Activated CD8-positive, alpha-beta T cell treated with anti-CD3 and anti-CD28 coated beads, Interleukin-2, amount 10 ng/mL, durations not matched to agents 7 days and 5 days (primary cell): ENCODE measurements around the gene ELMOD3. TPM values are rescaled to one million over a fixed set of nuclear protein-coding genes. Genes with fewer than 3 reads are reported as not detected.

Experiments
- ATAC-seq: fragments of 150-1000 bp; cut with Tn5 transposase; one replicate; pipeline ENCODE4 v1.10.0; 2021; ENCODE audit warnings: moderate library complexity
- CTCF ChIA-PET: fragments of 350-600 bp; sonication (Branson Sonifier 250); formaldehyde crosslinking; loops from one replicate; lab custom pipeline; 2021; ENCODE audit warnings: antibody characterized with exemption; lab: Charles Lee
- POLR2A ChIA-PET: fragments of 350-600 bp; sonication (Branson Sonifier 250); formaldehyde crosslinking; loops from one replicate; lab custom pipeline; 2021; ENCODE audit warnings: antibody characterized with exemption; lab: Charles Lee
- DNase-seq: peaks from one replicate; pipeline ENCODE4 v3.0.0-alpha.2; 2020
- H3K27ac Mint-ChIP-seq: one replicate; pipeline ENCODE4 v1.8.0; 2021; ENCODE audit warnings: mild to moderate bottlenecking, mixed read lengths
- H3K27me3 Mint-ChIP-seq: one replicate; pipeline ENCODE4 v1.8.0; 2021; ENCODE audit warnings: low read depth, mixed read lengths
- H3K36me3 Mint-ChIP-seq: one replicate; pipeline ENCODE4 v1.8.0; 2021; ENCODE audit warnings: low read depth, mixed read lengths
- H3K4me1 Mint-ChIP-seq: one replicate; pipeline ENCODE4 v1.8.0; 2021; ENCODE audit warnings: low read depth, mixed read lengths
- H3K4me3 Mint-ChIP-seq: one replicate; pipeline ENCODE4 v1.8.0; 2021; ENCODE audit warnings: mild to moderate bottlenecking, mixed read lengths
- H3K9me3 Mint-ChIP-seq: one replicate; pipeline ENCODE4 v1.8.0; 2022; ENCODE audit warnings: mixed read lengths; ENCODE audit not compliant: insufficient read depth
- total RNA-seq, 2 experiments: library from RNA; stranded (reverse); gene quantifications; one replicate each; pipeline ENCODE4 v1.2.3, GENCODE V29; 2021

Gene ELMOD3
- total RNA-seq, 2 experiments from 2014 or later, result 14.4 to 19.9 TPM

DNA sequence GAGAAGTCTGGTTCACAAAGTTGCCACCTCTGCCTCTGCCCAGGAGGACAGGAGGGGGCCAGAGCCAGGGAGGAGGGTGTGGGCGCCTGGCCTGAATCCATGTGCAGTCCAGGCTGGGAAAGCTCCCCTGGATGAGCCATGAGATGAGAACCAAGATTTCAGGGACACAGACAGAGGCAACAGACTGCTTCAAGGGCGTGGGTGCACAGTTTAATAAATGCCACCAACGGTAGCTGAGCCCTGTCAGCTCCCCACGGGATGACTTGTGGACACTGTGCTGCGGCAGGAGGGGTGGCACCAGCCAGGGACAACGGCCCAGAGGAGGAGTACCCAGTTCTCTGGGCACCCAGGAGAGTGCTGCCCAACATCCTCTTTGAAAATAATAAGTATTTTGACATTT lies 40.4 kb downstream of the ELMOD3 start:
- H3K27me3 Mint-ChIP-seq, result no peaks in the 10 kb centered on the region
- H3K27ac Mint-ChIP-seq, result no peak overlapping the region
- no peak overlapping the region for H3K4me3 Mint-ChIP-seq
- H3K9me3 Mint-ChIP-seq, result no peaks in the 10 kb centered on the region
- ATAC-seq (no peak), DNase-seq (no peak)
- H3K36me3 Mint-ChIP-seq, result peaks cover 48% of the 10 kb centered on the region
- ChIA-PET CTCF (interaction anchor here (4.2 kb wide), 1 partner anchor 25 kb away, joined by 24 read pairs; no protein-coding TSS in a partner anchor), POLR2A (interaction anchor here (0.6 kb wide), 1 partner anchor 662 kb away, joined by 3 read pairs; no protein-coding TSS in a partner anchor)
- peaks cover 21% of the 10 kb centered on the region for H3K4me1 Mint-ChIP-seq

DNA sequence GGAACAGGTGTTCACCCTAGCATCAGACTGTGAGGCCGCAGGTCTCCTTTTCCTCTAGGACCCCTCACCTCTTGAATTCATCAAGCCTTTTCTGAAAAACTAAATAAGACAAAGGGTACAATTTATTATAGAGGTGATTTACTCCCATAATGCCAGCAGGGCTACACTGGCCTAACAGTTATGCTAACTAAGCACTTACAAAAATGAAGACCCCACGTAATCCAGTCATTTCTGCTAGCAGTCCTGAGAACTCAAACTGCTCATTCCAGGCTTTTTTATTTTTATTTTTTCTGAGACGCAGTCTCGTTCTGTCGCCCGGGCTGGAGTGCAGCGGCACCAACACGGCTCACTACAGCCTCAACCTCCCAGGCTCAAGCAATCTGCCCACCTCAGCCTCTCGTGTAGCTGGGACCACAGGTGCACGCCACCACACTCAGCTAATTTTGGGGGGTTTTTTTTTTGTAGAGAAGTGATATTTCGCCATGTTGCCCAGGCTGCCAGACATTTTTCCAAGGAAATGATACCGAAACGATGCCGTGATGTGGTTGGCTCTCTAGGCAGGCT lies 41.4 kb downstream of the ELMOD3 start:
- Mint-ChIP-seq H3K27me3 (no peaks in the 10 kb centered on the region), H3K4me1 (peaks cover 21% of the 10 kb centered on the region), H3K9me3 (no peaks in the 10 kb centered on the region), H3K27ac (no peak overlapping the region), H3K4me3 (no peak overlapping the region), H3K36me3 (peaks cover 55% of the 10 kb centered on the region)
- POLR2A ChIA-PET, result no interaction called here
- DNase-seq (no peak), ATAC-seq (no peak)
- CTCF ChIA-PET, result no interaction called here

DNA sequence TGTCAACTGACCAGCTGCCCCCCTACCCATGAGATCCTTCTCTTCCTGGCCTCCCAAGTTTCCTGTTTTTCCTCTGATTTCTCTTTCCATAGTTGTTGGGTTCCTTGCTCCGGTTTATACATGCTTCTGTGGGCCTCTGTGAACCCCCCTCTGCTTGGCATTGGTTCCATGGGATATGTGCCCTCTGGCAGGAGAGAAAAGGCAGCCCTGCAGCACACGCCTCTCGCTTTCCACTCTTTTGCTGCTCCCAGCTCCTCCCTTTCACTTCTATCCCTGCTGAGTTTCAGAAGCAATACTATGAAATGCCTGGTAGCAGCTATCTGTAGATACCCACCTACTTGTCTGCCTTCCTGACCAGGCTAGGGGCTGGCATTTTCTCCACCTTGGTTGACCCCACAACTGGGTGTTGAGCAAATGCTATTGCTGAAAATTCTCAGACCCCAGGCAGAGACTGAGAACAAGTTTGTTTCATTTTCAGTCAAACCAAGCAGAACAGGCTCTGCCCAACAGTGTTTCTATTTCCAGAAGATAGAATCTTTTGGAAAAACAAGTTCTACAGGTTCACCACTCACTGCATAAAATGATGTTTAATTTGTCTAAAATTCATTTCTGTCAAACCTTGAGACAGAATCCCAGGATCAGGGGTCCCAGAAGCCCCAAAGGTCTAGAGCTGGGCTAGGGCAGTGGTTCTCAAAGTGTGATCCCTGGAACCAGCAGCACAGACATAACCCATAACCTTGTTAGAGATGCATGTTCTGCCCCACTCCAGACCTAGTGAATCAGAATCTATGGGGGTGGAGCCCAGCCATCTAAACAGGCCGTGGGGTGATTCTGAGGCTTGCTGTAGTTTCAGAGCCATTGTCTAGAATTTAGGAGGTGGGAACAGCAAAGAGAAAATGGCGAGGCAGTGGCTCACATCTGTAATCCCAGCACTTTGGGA lies 42.2 kb downstream of the ELMOD3 start:
- no peak for ATAC-seq
- Mint-ChIP-seq H3K36me3 (peaks cover 58% of the 10 kb centered on the region), H3K9me3 (no peaks in the 10 kb centered on the region), H3K27ac (no peak overlapping the region), H3K27me3 (no peaks in the 10 kb centered on the region), H3K4me1 (peaks cover 14% of the 10 kb centered on the region), H3K4me3 (no peak overlapping the region)
- CTCF ChIA-PET, result no interaction called here
- POLR2A ChIA-PET, result no interaction called here
- no peak for DNase-seq

DNA sequence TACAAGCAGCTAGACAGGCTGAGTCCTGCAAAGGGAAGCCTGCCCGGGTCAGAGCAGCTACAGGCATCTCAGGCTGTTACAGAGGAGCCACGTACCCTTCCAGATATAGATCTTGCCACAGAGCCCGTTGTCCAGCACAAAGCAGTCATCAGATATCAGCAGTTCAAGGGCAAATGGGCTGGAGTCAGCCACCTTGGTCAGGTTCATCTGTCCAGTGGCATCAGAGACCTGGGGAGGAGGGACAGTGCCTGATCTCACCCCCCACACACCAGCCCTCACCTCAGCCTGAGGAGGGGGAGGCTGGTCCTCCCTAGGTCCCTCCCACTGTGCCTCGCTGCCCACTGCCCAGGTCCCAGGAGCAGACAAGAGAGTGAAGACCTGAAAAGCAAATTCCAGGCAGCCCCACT lies 43.4 kb downstream of the ELMOD3 start:
- peaks cover 10% of the 10 kb centered on the region for H3K4me1 Mint-ChIP-seq
- no peaks in the 10 kb centered on the region for H3K27me3 Mint-ChIP-seq
- no peak for ATAC-seq
- ChIA-PET POLR2A (no interaction called here), CTCF (no interaction called here)
- no peak overlapping the region for H3K27ac Mint-ChIP-seq
- H3K36me3 Mint-ChIP-seq, result peaks cover 62% of the 10 kb centered on the region
- no peaks in the 10 kb centered on the region for H3K9me3 Mint-ChIP-seq
- no peak for DNase-seq
- H3K4me3 Mint-ChIP-seq, result no peak overlapping the region

DNA sequence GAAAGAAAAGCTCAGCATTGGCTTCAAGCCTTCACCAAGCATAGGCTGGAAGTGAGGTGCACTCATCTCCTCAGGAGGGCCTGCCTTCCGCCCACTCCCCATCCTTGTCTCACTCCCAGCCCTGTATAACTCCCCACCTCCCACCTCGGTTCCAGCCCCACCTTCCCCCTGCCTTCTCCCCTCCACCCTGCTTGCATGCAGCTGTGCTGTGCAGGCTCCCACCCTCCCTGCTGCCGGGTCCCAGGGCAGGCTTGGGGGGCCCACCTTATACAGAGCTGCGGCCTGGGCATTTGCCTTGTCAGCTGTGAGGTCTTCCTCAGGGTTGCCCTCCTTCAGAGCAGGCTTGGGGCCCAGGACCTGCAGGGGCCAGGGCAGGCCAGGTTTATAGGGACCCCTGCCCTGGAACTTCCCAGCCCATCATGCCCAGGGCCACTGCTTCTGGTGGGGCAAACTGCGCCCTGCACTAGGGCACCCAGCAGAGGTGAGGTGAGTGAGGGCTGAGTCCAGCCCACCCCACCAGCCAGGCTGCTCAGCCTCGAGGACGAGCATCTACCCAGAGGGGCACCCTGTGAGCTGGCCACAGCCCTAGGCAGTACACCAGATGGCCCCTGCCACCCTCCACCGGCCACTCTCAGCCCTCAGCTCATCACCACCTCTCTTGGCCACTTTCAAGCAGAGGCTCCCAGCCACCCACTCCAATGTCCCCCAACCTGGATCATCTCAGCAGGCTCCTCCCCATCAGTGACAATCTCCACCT lies 44.0 kb downstream of the ELMOD3 start:
- no peak for ATAC-seq
- Mint-ChIP-seq H3K4me3 (no peak overlapping the region), H3K9me3 (peaks cover 4% of the 10 kb centered on the region), H3K27ac (no peak overlapping the region), H3K36me3 (peaks cover 65% of the 10 kb centered on the region), H3K4me1 (peaks cover 10% of the 10 kb centered on the region), H3K27me3 (no peaks in the 10 kb centered on the region)
- POLR2A ChIA-PET, result no interaction called here
- DNase-seq, result no peak
- CTCF ChIA-PET, result no interaction called here

DNA sequence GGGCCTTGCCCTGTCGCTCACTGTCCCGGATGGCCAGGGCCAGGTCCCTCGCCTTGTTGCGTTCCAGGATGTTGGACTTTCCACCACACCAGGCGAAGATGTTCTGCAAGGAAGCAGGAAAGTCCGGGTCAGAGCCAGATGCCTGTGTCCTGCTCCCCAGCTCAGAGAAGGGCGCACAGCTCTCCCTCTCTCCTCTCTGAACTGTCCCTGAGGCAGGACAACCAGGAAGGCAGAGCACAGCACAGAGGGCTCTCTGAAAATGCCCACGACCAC lies 44.5 kb downstream of the ELMOD3 start:
- peaks cover 69% of the 10 kb centered on the region for H3K36me3 Mint-ChIP-seq

DNA sequence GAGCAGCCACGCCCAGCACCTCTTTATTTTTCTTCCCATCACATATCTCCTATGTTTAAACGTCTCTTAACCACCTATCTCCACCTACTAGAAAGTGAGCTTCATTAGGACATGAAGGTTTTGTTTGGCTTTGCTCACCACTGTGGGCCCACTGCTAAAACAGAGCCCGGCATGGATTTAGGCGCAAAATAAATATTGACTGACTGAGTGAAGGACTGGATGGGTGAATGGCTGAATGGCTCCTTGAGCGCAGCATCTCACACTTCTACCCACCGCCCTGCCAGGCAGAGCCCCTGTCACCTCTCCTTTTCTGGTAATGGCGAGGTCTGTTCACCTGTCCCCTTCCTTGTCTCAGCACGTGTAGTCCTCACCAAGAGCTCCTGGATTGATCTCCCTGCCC lies 45.5 kb downstream of the ELMOD3 start:
- POLR2A ChIA-PET, result no interaction called here
- CTCF ChIA-PET, result interaction anchor here (1.2 to 1.5 kb wide), 2 partner anchors 19 to 152 kb away, joined by 4 to 5 read pairs; partner anchors contain the start of gene SH2D6
- Mint-ChIP-seq H3K4me1 (peaks cover 12% of the 10 kb centered on the region), H3K27ac (no peak overlapping the region), H3K36me3 (peaks cover 72% of the 10 kb centered on the region), H3K27me3 (no peaks in the 10 kb centered on the region), H3K4me3 (no peak overlapping the region), H3K9me3 (peaks cover 4% of the 10 kb centered on the region)
- no peak for DNase-seq
- ATAC-seq, result no peak

More for the DNA sequence above, 44.5 kb downstream of the ELMOD3 start:
- H3K9me3 Mint-ChIP-seq, result peaks cover 4% of the 10 kb centered on the region
- CTCF ChIA-PET, result interaction anchor here (1.2 to 1.5 kb wide), 2 partner anchors 20 to 153 kb away, joined by 4 to 5 read pairs; partner anchors contain the start of gene SH2D6
- H3K27ac Mint-ChIP-seq, result no peak overlapping the region
- POLR2A ChIA-PET, result no interaction called here
- DNase-seq (no peak), ATAC-seq (no peak)
- H3K4me1 Mint-ChIP-seq, result peaks cover 10% of the 10 kb centered on the region
- H3K4me3 Mint-ChIP-seq, result no peak overlapping the region
- no peaks in the 10 kb centered on the region for H3K27me3 Mint-ChIP-seq

DNA sequence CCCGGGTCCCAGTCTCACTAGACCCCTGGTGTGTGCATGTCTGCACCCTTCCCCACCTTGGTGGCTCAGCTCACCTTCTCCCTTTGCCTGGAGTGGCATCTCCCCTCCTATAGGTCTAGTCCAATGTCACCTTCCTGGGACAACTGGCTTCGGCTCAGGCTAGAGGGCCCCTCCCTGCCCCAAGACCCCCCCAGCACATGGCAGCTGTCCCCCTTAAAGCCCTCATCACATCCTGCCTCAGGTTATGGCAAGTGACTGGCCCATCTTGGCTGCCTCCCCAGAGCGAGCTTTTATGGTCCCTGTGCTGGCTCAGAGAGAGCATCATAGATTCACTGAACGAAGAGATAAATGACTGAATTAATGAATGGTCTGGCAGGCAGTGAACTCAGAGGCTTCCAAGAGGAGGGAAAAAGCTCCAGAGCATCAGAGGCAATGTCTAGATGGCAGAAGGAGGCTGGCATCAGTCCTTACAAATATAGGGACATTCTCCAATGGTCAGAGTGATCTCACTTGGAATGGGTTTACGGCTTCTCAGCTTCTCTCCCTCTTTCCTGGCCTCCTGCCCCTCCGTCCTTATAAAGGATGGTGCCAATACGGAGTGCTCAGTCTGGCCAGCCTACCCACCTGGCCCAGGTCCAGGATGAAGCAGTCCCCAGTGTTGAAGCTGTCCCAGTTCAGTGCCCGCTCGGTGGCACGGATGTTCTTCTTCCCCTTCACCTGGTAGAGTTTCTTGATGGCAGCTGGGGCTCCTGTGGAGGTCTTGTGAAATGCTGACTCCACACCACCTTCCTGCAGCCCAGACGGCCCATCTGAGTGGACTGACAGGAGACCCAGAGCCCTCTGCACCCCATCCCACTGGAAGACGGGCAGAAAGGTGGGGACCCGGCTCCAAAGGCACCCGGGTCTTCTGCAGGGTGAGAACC lies 46.2 kb downstream of the ELMOD3 start:
- CTCF ChIA-PET, result interaction anchor here (1.2 to 1.5 kb wide), 2 partner anchors 18 to 151 kb away, joined by 4 to 5 read pairs; partner anchors contain the start of gene SH2D6

DNA sequence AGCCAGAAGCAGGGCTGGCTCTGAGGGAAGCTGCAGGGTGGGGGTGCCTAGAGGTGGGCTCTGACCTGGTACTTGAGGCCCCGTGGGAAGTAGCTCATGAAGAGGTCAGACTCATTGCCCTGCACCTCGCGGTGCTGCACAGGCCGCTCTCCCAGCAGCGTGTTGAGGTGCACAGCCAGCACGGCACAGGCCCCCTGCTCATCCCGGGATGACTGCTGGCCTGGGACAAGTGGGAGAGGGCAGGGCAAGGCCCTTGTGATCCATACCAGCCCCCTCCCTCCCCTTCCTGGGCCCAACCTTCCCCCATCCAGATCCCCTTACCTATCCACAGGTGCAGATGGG lies 46.9 kb downstream of the ELMOD3 start:
- Mint-ChIP-seq H3K27ac (no peak overlapping the region), H3K27me3 (no peaks in the 10 kb centered on the region), H3K9me3 (peaks cover 4% of the 10 kb centered on the region), H3K4me3 (no peak overlapping the region), H3K36me3 (peaks cover 73% of the 10 kb centered on the region), H3K4me1 (peaks cover 26% of the 10 kb centered on the region)
- ATAC-seq, result no peak
- no peak for DNase-seq
- CTCF ChIA-PET, result no interaction called here
- POLR2A ChIA-PET, result interaction anchor here (1.2 kb wide), 1 partner anchor 74 kb away, joined by 3 read pairs; the partner anchor contains the start of gene TGOLN2

More for the DNA sequence above, 46.2 kb downstream of the ELMOD3 start:
- ATAC-seq (no peak), DNase-seq (no peak)
- POLR2A ChIA-PET, result interaction anchor here (1.2 kb wide), 1 partner anchor 73 kb away, joined by 3 read pairs; the partner anchor contains the start of gene TGOLN2
- peaks cover 75% of the 10 kb centered on the region for H3K36me3 Mint-ChIP-seq
- peaks cover 4% of the 10 kb centered on the region for H3K9me3 Mint-ChIP-seq
- no peak overlapping the region for H3K27ac Mint-ChIP-seq
- H3K27me3 Mint-ChIP-seq, result no peaks in the 10 kb centered on the region
- H3K4me3 Mint-ChIP-seq, result no peak overlapping the region
- peaks cover 19% of the 10 kb centered on the region for H3K4me1 Mint-ChIP-seq

DNA sequence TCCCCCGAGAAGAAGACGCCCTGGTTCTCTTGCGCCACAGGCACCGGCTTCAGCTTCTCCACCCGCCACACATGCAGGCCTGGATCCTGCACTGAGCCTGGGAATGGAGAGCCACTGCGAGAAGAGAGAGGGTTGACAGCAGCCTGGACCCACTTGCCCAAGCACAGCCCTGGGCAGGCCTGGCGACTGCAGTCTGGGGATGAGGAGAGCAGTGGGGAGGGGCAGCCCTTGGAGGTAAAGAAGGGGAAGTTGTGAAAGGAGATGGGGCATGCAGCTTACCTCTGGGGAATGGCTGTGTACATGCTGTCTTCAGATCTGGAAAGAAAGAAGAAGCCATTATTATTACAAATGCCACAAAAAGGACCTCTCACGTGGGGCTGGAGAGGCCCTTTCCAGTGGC lies 47.3 kb downstream of the ELMOD3 start:
- CTCF ChIA-PET, result no interaction called here
- POLR2A ChIA-PET, result interaction anchor here (1.2 kb wide), 1 partner anchor 74 kb away, joined by 3 read pairs; the partner anchor contains the start of gene TGOLN2

More for the DNA sequence above, 47.3 kb downstream of the ELMOD3 start:
- H3K4me1 Mint-ChIP-seq, result peaks cover 29% of the 10 kb centered on the region
- H3K27ac Mint-ChIP-seq, result no peak overlapping the region
- no peak overlapping the region for H3K4me3 Mint-ChIP-seq
- no peaks in the 10 kb centered on the region for H3K27me3 Mint-ChIP-seq
- H3K9me3 Mint-ChIP-seq, result peaks cover 4% of the 10 kb centered on the region
- no peak for DNase-seq
- H3K36me3 Mint-ChIP-seq, result peaks cover 69% of the 10 kb centered on the region
- ATAC-seq, result no peak
